GM12875 (cell line): ENCODE data around the gene BPI.

ENCODE experiments used
- H3K4me3 ChIP-seq: one replicate; pipeline ENCODE4 v1.5.1; 2011; ENCODE audit warnings: low read depth, low read length, control low read depth
- CTCF ChIP-seq: IDR thresholded peaks from 2 replicates; pipeline ENCODE4 v1.5.1; 2011; ENCODE audit warnings: low read depth, mild to moderate bottlenecking, control low read depth, inconsistent platforms, low read length, moderate library complexity, borderline replicate concordance; ENCODE audit not compliant: insufficient read depth

The BPI gene

GRCh38 chr20:38355161-38356012, 51.4 kb downstream of the BPI start:
- no peak for TF ChIP-seq CTCF
- no peak overlapping the region for H3K4me3 ChIP-seq

GRCh38 chr20:38357653-38358207, 53.8 kb downstream of the BPI start:
- no peak for TF ChIP-seq CTCF
- H3K4me3 ChIP-seq, result no peak overlapping the region

GRCh38 chr20:38358556-38358955, 54.6 kb downstream of the BPI start:
- no peak overlapping the region for H3K4me3 ChIP-seq

GRCh38 chr20:38363004-38363747, 59.2 kb downstream of the BPI start:
- no peak for TF ChIP-seq CTCF
- H3K4me3 ChIP-seq, result no peak overlapping the region

More at GRCh38 chr20:38358556-38358955, 54.6 kb downstream of the BPI start:
- TF ChIP-seq CTCF, result no peak

- no peak overlapping the region for H3K4me3 ChIP-seq
- no peak for TF ChIP-seq CTCF
Measured at GRCh38 chr20:38369389-38369788, 65.4 kb downstream of the BPI start.

GRCh38 chr20:38372806-38373205, 68.8 kb downstream of the BPI start:
- no peak overlapping the region for H3K4me3 ChIP-seq
- TF ChIP-seq CTCF, result no peak
